Breast epithelium (tissue), 4 donors: ENCODE data around the gene BUB1B. TPM values are rescaled to one million over a fixed set of nuclear protein-coding genes. Genes with fewer than 3 reads are reported as not detected.
"Not testable (repeated sequence)": the region's sequence is repeated elsewhere in the genome, so short reads cannot be mapped to it uniquely, and the experiment has no call there.

Experiments
- DNase-seq, 2 donors: peaks; one replicate each; pipeline ENCODE4 v3.0.0-alpha.2; 2019; ENCODE audit warnings: low spot score in 2 of 2
- H3K27ac ChIP-seq, 2 donors: fragments of 200-600 bp; sonication (generic) in 1 of 2; one replicate each; pipeline ENCODE4 v1.5.1; 2016 to 2019; ENCODE audit warnings: mild to moderate bottlenecking in 1 of 2
- H3K27me3 ChIP-seq, 2 donors: fragments of 200-600 bp; sonication (generic) in 1 of 2; one replicate each; pipeline versions ENCODE4 v1.5.1 to v1.6.0; 2017 to 2019; ENCODE audit warnings: control low read depth in 1 of 2, mild to moderate bottlenecking in 1 of 2
- H3K36me3 ChIP-seq: fragments of 200-600 bp; one replicate; pipeline ENCODE4 v1.5.1; 2019
- H3K4me1 ChIP-seq, 2 donors: fragments of 200-600 bp; sonication (generic); one replicate each; pipeline ENCODE4 v1.5.1; 2016 to 2019; ENCODE audit warnings: control low read depth in 1 of 2
- H3K4me3 ChIP-seq, 3 donors: fragments of 200-600 bp; sonication (generic); 1 replicate in 2 of 3; 2 replicates in 1 of 3; pipeline ENCODE4 v1.5.1; 2016 to 2019; ENCODE audit warnings: mild to moderate bottlenecking in 3 of 3, moderate library complexity in 2 of 3
- H3K9me3 ChIP-seq, 2 donors: fragments of 200-600 bp; sonication (generic) in 1 of 2; one replicate each; pipeline ENCODE4 v1.5.1; 2016 to 2019; ENCODE audit warnings: control low read depth in 1 of 2
- POLR2A ChIP-seq: fragments of 450-650 bp; IDR thresholded peaks from one replicate; pipeline ENCODE4 v1.6.1; 2016; ENCODE audit warnings: antibody characterized with exemption, mild to moderate bottlenecking, moderate library complexity
- POLR2AphosphoS5 ChIP-seq, 3 donors: sonication (generic); formaldehyde crosslinking; IDR thresholded peaks; one replicate each; pipeline ENCODE4 v1.6.1; 2017; ENCODE audit warnings: antibody characterized with exemption in 3 of 3
- intact Hi-C: fragments of 100-400 bp; cut with DNase I; formaldehyde crosslinking; loops from one replicate; pipeline ENCODE4 v1.15.1; 2023; ENCODE audit warnings: low total_unique reads
- total RNA-seq, 3 donors: library from RNA; depleted of rRNA; stranded (reverse); fragments of >200 nt; gene quantifications; one replicate each; pipeline ENCODE4 v1.1.0, GENCODE V29; 2016
- TF ChIP-seq, protein P1 (sequence below), 3 donors: fragments of 450-650 bp; IDR thresholded peaks; one replicate each; pipeline ENCODE4 v1.5.1; 2016 to 2017; ENCODE audit warnings: antibody characterized with exemption in 3 of 3, mild to moderate bottlenecking in 3 of 3, moderate library complexity in 3 of 3

Gene BUB1B
- total RNA-seq, 3 donors from 2014 or later: 0.33 to 1.9 (median 1.4) TPM

DNA sequence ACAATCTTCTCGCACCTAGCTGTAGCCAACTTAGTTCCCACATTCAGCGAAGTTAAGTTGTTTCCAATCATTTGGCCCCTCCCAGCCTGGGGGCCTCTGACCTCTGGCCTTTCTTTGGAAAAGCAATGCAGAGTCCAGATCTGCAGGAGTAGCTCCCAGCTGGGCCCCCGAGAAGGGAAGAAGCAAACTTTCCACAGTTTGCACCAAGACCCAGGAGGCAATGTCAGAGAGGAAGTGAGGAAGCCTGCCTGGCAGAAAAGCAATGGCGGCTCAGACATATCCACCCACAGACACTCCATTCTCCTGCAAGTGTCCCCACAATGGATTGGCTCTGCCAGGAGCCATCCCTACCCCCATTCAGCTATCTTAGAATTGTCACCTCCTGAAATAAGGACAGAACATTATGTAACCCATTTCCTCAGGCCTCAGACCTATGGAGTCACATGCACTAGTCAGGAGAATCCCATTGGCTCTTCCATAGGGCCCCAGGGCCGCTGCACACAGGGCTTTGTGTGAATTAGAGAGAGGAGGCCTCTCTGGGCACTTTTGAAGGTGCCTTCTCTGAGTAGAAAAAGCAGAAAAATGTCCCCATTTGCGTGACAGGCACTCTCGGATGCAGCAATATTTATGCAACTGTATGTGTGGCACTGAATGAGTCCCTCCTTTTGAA, 3.0 kb upstream of the BUB1B start:
- H3K4me3 ChIP-seq: no peak overlapping the region
- H3K36me3 ChIP-seq: no peaks in the 10 kb centered on the region
- no peaks in the 10 kb centered on the region for H3K9me3 ChIP-seq
- intact Hi-C loops: no loop called here
- no peaks in the 10 kb centered on the region for H3K4me1 ChIP-seq
- no peak for DNase-seq
- TF ChIP-seq POLR2A: no peak
- no peaks in the 10 kb centered on the region for H3K27me3 ChIP-seq
- H3K27ac ChIP-seq: no peak overlapping the region

DNA sequence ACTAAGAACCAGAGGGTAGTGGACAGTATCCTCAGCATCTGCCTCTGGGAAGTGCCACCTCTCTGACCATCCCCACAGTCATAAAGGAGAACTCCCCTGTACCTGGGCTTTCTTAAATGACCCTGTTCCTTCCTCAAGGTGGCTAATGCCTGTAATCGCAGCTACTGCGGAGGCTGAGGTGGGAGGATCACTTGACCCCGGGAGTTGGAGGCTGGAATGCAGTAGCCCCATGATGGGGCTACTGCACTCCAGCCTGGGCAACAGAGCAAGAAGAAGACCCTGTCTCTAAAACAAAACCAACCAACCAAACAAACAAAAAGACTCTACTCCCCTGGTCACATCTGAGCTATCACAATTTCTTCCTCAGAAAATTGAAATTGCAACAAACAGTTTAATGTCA, 848 bp upstream of the BUB1B start:
- H3K36me3 ChIP-seq: no peaks in the 10 kb centered on the region
- no peak overlapping the region for H3K4me3 ChIP-seq
- no peak overlapping the region for H3K27ac ChIP-seq
- no peaks in the 10 kb centered on the region for H3K4me1 ChIP-seq
- intact Hi-C loops: no loop called here
- no peak for TF ChIP-seq POLR2AphosphoS5 (IDR thresholded peaks at IDR 0.05)
- TF ChIP-seq, protein P1, sequence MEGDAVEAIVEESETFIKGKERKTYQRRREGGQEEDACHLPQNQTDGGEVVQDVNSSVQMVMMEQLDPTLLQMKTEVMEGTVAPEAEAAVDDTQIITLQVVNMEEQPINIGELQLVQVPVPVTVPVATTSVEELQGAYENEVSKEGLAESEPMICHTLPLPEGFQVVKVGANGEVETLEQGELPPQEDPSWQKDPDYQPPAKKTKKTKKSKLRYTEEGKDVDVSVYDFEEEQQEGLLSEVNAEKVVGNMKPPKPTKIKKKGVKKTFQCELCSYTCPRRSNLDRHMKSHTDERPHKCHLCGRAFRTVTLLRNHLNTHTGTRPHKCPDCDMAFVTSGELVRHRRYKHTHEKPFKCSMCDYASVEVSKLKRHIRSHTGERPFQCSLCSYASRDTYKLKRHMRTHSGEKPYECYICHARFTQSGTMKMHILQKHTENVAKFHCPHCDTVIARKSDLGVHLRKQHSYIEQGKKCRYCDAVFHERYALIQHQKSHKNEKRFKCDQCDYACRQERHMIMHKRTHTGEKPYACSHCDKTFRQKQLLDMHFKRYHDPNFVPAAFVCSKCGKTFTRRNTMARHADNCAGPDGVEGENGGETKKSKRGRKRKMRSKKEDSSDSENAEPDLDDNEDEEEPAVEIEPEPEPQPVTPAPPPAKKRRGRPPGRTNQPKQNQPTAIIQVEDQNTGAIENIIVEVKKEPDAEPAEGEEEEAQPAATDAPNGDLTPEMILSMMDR (IDR thresholded peaks at IDR 0.05): no peak
- TF ChIP-seq POLR2A: no peak
- no peak for DNase-seq
- H3K27me3 ChIP-seq: no peaks in the 10 kb centered on the region
- H3K9me3 ChIP-seq: no peaks in the 10 kb centered on the region

DNA sequence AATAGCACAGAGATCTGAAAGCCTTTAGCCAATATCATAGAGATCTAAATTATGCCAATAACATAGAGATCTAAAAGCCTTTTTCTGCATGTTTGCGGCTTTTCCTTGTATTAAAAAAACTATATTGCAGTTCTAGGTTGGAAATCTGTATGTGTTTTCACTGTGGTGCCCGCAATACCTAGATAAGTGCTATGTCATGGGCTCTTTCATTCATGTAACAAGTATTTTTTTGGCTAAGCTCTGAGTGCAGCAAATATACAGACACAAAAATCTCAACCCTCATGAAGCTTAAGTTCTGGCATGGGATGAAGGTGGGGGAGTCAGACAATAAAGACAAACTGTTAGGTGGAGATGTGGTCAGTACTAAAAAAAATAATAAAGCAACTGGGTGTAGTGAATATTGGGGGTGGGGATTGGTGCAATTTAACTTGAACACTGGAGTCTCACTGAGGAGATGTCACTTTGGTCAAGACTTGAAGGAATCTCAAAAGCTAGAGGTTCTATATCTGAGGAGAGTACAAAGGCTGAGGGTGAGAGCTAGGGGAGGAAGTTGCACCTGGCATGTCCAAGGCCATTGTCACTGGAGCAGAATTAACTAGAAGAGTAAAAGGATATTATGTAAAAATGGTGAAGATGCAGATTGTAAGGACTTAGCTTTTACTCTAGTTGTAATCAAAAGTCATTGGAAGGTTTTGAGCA, 973 bp downstream of the BUB1B start:
- intact Hi-C loops: no loop called here
- no peak overlapping the region for H3K4me3 ChIP-seq
- no peak overlapping the region for H3K27ac ChIP-seq
- no peak for DNase-seq
- H3K4me1 ChIP-seq: no peaks in the 10 kb centered on the region
- TF ChIP-seq POLR2AphosphoS5 (IDR thresholded peaks at IDR 0.05): no peak
- H3K36me3 ChIP-seq: no peaks in the 10 kb centered on the region
- H3K27me3 ChIP-seq: no peaks in the 10 kb centered on the region
- H3K9me3 ChIP-seq: no peaks in the 10 kb centered on the region

DNA sequence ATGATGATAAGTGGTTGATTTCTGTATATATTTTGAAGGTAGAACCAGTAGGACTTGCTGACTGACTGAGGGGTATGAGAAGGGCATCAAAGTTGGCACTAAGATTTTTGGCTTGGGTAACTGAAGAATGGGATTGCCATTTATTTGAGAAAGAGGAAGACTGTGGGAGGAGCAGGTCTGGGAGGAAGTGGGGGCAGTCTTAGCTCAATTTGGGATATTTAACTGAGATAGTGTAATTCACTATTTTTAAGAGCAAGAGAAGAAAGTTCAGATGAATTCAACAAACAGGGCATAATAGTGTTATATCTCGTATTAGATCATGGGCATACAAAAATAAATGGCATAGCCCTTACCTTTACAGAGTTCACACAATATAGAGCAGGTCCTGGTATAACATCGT, 1.7 kb downstream of the BUB1B start:
- TF ChIP-seq POLR2AphosphoS5 (IDR thresholded peaks at IDR 0.05) (no peak), POLR2A (no peak)
- no peak for DNase-seq
- intact Hi-C loops: no loop called here
- Histone ChIP-seq H3K36me3 (no peaks in the 10 kb centered on the region), H3K9me3 (no peaks in the 10 kb centered on the region), H3K4me3 (no peak overlapping the region), H3K27me3 (no peaks in the 10 kb centered on the region), H3K4me1 (no peaks in the 10 kb centered on the region), H3K27ac (no peak overlapping the region)

DNA sequence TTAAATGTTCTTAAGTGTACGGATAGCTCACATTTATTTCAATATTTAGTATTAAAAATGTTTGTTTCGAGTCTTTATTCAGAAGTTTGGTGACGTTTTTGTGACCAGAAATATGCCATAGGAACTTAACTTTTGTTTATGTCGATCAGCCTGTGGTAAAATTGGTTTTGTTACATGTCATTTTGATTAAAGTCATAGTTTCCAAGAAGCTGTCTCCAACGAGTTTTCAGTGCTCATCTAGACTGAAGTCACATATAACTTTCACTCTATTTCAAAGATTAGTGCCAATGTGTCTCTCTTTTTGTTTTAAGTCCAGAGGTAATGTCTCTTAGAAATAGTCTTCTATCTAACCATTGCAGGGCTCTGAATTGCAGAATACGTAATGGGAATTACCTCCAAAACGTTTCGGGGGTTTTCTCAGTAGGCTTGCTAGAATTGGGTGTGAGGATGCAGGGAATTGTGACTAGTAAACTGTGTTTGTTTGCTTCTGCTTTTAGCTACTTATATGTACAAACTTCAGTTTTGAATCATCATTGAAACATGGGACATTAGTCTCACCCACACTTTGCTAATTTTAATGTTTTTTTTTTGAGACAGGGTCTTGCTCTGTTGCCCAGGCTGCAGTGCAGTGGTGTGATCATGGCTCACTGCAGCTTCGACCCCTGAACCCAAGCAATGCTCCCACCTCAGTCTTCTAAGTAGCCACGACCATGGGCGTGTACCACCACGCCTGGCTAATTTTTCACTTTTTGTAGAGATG, 3.0 kb downstream of the BUB1B start:
- intact Hi-C loops: no loop called here
- no peaks in the 10 kb centered on the region for H3K27me3 ChIP-seq
- H3K36me3 ChIP-seq: no peaks in the 10 kb centered on the region
- no peak for DNase-seq
- H3K4me1 ChIP-seq: no peaks in the 10 kb centered on the region
- no peak overlapping the region for H3K27ac ChIP-seq
- TF ChIP-seq, protein P1 (IDR thresholded peaks at IDR 0.05): no peak
- no peak for TF ChIP-seq POLR2A
- TF ChIP-seq POLR2AphosphoS5 (IDR thresholded peaks at IDR 0.05): no peak
- no peak overlapping the region for H3K4me3 ChIP-seq
- H3K9me3 ChIP-seq: no peaks in the 10 kb centered on the region

DNA sequence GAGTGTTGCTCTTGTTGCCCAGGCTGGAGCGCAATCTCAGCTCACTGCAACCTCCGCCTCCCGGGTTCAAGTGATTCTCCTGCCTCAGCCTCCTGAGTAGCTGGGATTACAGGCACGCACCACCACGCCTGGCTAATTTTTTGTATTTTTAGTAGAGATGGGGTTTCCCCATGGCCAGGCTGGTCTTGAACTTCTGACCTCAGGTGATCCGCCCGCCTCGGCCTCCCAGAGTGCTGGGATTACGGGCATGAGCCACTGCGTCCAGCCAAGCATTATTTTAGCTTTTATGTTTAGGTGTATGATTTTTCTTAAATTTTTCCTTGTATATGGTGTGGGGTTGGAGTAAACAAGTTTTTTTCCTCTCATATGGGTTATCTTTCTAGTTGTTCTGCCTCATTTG, 6.5 kb downstream of the BUB1B start:
- H3K27ac ChIP-seq, H3K9me3 ChIP-seq, H3K4me3 ChIP-seq, DNase-seq, H3K27me3 ChIP-seq, H3K36me3 ChIP-seq, H3K4me1 ChIP-seq, intact Hi-C loops: not testable (repeated sequence)

DNA sequence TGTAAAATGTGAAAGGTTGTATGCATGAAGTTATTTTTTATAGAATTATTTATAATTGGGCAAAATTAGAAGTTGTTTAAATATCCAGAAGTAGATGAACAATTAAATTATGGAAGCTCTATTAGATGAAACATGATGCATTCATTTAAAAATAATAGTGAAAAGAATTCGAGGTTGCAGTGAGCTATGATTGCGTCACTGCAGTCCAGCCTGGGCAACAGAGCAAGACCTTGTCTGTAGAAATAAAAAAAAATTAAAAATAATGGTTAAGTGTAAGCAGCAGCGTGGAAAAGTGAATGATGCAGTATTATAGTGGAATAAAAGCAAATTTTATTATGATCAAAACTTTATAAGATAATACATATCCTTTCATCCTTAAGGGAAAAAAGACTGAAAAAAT, 14.3 kb downstream of the BUB1B start:
- intact Hi-C loops: no loop called here
- H3K27ac ChIP-seq: no peak overlapping the region
- DNase-seq: no peak

More for the DNA sequence above, 14.3 kb downstream of the BUB1B start:
- Histone ChIP-seq H3K4me3 (no peak overlapping the region), H3K36me3 (no peaks in the 10 kb centered on the region), H3K9me3 (no peaks in the 10 kb centered on the region), H3K27me3 (no peaks in the 10 kb centered on the region), H3K4me1 (no peaks in the 10 kb centered on the region)
- TF ChIP-seq POLR2AphosphoS5 (IDR thresholded peaks at IDR 0.05) (no peak), POLR2A (no peak)
- TF ChIP-seq, protein P1 (IDR thresholded peaks at IDR 0.05): no peak
